Smooth muscle cell (in vitro differentiated cells): Measurements from ENCODE around the gene EXOC6B. TPM values are rescaled to one million over a fixed set of nuclear protein-coding genes. Genes with fewer than 3 reads are reported as not detected.

ENCODE experiments used
- DNase-seq: peaks from one replicate; lab custom pipeline; 2025; ENCODE audit not compliant: unreplicated experiment; lab: John Stamatoyannopoulos, UW
- H2AFZ ChIP-seq: fragments of 200-600 bp; sonication (generic); 2 replicates; pipeline ENCODE4 v1.6.0; 2016; ENCODE audit warnings: antibody characterized with exemption, low read depth, mild to moderate bottlenecking
- H3F3A ChIP-seq: fragments of 200-600 bp; sonication (generic); 2 replicates; pipeline ENCODE4 v1.6.0; 2017; ENCODE audit warnings: antibody characterized with exemption, low read depth
- H3K27ac ChIP-seq: fragments of 200-600 bp; sonication (generic); 2 replicates; pipeline ENCODE4 v1.5.1; 2016; ENCODE audit warnings: low read depth, mild to moderate bottlenecking
- H3K27me3 ChIP-seq: fragments of 200-600 bp; sonication (generic); 2 replicates; pipeline ENCODE4 v1.6.1; 2016; ENCODE audit warnings: low read depth, mild to moderate bottlenecking
- H3K36me3 ChIP-seq: fragments of 200-600 bp; sonication (generic); 2 replicates; pipeline ENCODE4 v1.5.1; 2016; ENCODE audit warnings: low read depth
- H3K4me1 ChIP-seq: fragments of 200-600 bp; sonication (generic); 2 replicates; pipeline ENCODE4 v1.5.1; 2016; ENCODE audit warnings: low read depth
- H3K4me2 ChIP-seq: fragments of 200-600 bp; sonication (generic); 2 replicates; pipeline ENCODE4 v1.6.0; 2016; ENCODE audit warnings: mild to moderate bottlenecking
- H3K4me3 ChIP-seq: fragments of 200-600 bp; sonication (generic); 2 replicates; pipeline ENCODE4 v1.5.1; 2016; ENCODE audit warnings: mild to moderate bottlenecking
- H3K79me2 ChIP-seq: fragments of 200-600 bp; sonication (generic); 2 replicates; pipeline ENCODE4 v1.6.0; 2016; ENCODE audit warnings: low read depth, mild to moderate bottlenecking
- H3K9ac ChIP-seq: fragments of 200-600 bp; sonication (generic); 2 replicates; pipeline ENCODE4 v1.6.0; 2016; ENCODE audit warnings: low read depth
- H3K9me3 ChIP-seq: fragments of 200-600 bp; sonication (generic); replicated peaks from 2 replicates; pipeline ENCODE4 v1.5.1; 2016; ENCODE audit warnings: low read depth
- H4K20me1 ChIP-seq: fragments of 200-600 bp; sonication (generic); 2 replicates; pipeline ENCODE4 v1.6.0; 2016; ENCODE audit warnings: low read depth
- WGBS: methylation state at CpG from one replicate; pipeline ENCODE4 v1.1.7; 2016; ENCODE audit warnings: low lambda C conversion rate; 5-methylcytosine and 5-hydroxymethylcytosine counted together
- polyA plus RNA-seq: library from polyadenylated mRNA; unstranded; fragments of >200 nt; fragmentation: Nextera tagmentation; extraction: Ambion mirVana; gene quantifications from 2 replicates; pipeline ENCODE4 v1.2.1, GENCODE V29; 2016
- total RNA-seq: library from RNA; depleted of rRNA; stranded (reverse); fragments of >200 nt; gene quantifications from 2 replicates; pipeline ENCODE4 v1.2.3, GENCODE V29; 2014
- TF ChIP-seq, protein P1 (sequence below): fragments of 200-600 bp; sonication (generic); IDR thresholded peaks from 2 replicates; pipeline ENCODE4 v1.5.1; 2017; ENCODE audit warnings: borderline replicate concordance, mild to moderate bottlenecking, antibody characterized with exemption; ENCODE audit not compliant: insufficient read depth, poor library complexity, severe bottlenecking

Gene EXOC6B
- total and polyA plus RNA-seq, 2 experiments from 2014 or later = 6.9 to 19.7 TPM

- Histone ChIP-seq H4K20me1 (peaks cover 5% of the 10 kb centered on the region), H3K36me3 (no peaks in the 10 kb centered on the region), H3K4me1 (no peaks in the 10 kb centered on the region), H3K9me3 (no peaks in the 10 kb centered on the region), H3K27ac (no peak overlapping the region), H2AFZ (no peak overlapping the region), H3K79me2 (no peaks in the 10 kb centered on the region), H3K4me3 (no peak overlapping the region), H3F3A (no peaks in the 10 kb centered on the region), H3K27me3 (no peaks in the 10 kb centered on the region), H3K4me2 (no peak overlapping the region), H3K9ac (no peak overlapping the region)
- WGBS = 77% methylated on average over 5 of the region's 5 CpGs
- no peak for DNase-seq
- TF ChIP-seq, protein P1, sequence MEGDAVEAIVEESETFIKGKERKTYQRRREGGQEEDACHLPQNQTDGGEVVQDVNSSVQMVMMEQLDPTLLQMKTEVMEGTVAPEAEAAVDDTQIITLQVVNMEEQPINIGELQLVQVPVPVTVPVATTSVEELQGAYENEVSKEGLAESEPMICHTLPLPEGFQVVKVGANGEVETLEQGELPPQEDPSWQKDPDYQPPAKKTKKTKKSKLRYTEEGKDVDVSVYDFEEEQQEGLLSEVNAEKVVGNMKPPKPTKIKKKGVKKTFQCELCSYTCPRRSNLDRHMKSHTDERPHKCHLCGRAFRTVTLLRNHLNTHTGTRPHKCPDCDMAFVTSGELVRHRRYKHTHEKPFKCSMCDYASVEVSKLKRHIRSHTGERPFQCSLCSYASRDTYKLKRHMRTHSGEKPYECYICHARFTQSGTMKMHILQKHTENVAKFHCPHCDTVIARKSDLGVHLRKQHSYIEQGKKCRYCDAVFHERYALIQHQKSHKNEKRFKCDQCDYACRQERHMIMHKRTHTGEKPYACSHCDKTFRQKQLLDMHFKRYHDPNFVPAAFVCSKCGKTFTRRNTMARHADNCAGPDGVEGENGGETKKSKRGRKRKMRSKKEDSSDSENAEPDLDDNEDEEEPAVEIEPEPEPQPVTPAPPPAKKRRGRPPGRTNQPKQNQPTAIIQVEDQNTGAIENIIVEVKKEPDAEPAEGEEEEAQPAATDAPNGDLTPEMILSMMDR = peak; percentile 20
Observed at GRCh38 chr2:72367530-72368225, 458.2 kb downstream of the EXOC6B start.

DNA sequence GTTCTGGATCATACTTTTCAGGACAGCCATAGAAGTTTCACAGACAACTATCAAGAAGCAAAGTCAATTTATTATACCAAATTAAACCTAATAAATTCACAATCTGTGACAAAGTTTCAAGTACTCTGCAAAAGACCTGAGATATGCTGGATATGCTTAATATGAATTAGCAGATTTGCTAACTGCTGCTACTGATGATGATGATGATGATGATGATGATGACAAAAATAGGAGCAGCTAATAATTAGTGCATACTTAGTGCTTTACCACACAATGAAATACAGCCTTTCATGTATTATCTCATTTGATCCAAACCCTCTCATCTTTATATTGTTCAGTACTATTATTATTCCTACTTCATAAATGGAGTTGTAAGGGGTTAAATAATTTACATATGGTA, 462.4 kb downstream of the EXOC6B start:
- TF ChIP-seq, protein P1 = no peak
- Histone ChIP-seq H3F3A (no peaks in the 10 kb centered on the region), H3K36me3 (no peaks in the 10 kb centered on the region), H3K4me2 (no peak overlapping the region), H3K9ac (no peak overlapping the region), H3K79me2 (no peaks in the 10 kb centered on the region), H2AFZ (no peak overlapping the region), H3K9me3 (no peaks in the 10 kb centered on the region), H4K20me1 (peaks cover 5% of the 10 kb centered on the region), H3K4me3 (no peak overlapping the region), H3K4me1 (no peaks in the 10 kb centered on the region), H3K27me3 (no peaks in the 10 kb centered on the region), H3K27ac (no peak overlapping the region)
- no peak for DNase-seq

DNA sequence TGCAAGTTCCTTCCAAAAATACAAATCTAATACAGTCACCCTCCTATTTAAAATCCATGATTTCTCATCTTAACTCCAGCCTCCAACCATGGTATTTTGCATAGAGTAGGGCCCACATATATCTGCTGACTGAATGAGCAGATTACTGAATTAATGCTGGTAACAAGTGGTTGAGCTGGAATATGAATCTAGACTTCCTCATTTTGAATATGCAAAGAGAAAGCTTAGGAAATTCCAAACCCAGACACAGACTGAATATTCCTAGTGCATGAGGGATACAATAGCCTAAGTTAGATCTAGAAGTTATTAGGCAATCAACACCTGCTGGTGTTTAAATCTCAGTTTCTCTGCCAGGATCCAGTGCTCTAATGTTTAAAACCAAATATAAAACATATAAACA, 463.1 kb downstream of the EXOC6B start:
- Histone ChIP-seq H3K27me3 (no peaks in the 10 kb centered on the region), H4K20me1 (peaks cover 5% of the 10 kb centered on the region), H3K79me2 (no peaks in the 10 kb centered on the region), H3K36me3 (no peaks in the 10 kb centered on the region), H3K27ac (no peak overlapping the region), H3F3A (no peaks in the 10 kb centered on the region), H3K4me1 (no peaks in the 10 kb centered on the region), H3K4me2 (no peak overlapping the region), H3K4me3 (no peak overlapping the region), H3K9me3 (no peaks in the 10 kb centered on the region), H3K9ac (no peak overlapping the region), H2AFZ (no peak overlapping the region)
- no peak for DNase-seq
- TF ChIP-seq, protein P1 = no peak

- no peaks in the 10 kb centered on the region for H3K79me2 ChIP-seq
- no peaks in the 10 kb centered on the region for H3K27me3 ChIP-seq
- no peaks in the 10 kb centered on the region for H3F3A ChIP-seq
- no peaks in the 10 kb centered on the region for H3K9me3 ChIP-seq
- no peaks in the 10 kb centered on the region for H3K4me1 ChIP-seq
- H3K4me3 ChIP-seq = no peak overlapping the region
- 97% methylated on average over 2 of the region's 2 CpGs for WGBS
- H3K36me3 ChIP-seq = no peaks in the 10 kb centered on the region
- no peak for DNase-seq
- H3K4me2 ChIP-seq = no peak overlapping the region
- no peak overlapping the region for H3K27ac ChIP-seq
- no peak overlapping the region for H3K9ac ChIP-seq
- H4K20me1 ChIP-seq = no peaks in the 10 kb centered on the region
- no peak overlapping the region for H2AFZ ChIP-seq
- TF ChIP-seq, protein P1 = no peak
Observed at GRCh38 chr2:72361521-72361920, 464.3 kb downstream of the EXOC6B start.
